Activated gamma-delta T cell (primary cell): Measurements from ENCODE around the gene MANSC4.

Experiments used
- DNase-seq: peaks from one replicate; lab custom pipeline; 2025; lab: John Stamatoyannopoulos, UW
- total RNA-seq, 2 donors: gene quantifications; one replicate each; lab custom pipeline; 2026; lab: John Stamatoyannopoulos, UW

Gene MANSC4
- 0 to 0.22 reads per million in 2 donors for total RNA-seq

DNA sequence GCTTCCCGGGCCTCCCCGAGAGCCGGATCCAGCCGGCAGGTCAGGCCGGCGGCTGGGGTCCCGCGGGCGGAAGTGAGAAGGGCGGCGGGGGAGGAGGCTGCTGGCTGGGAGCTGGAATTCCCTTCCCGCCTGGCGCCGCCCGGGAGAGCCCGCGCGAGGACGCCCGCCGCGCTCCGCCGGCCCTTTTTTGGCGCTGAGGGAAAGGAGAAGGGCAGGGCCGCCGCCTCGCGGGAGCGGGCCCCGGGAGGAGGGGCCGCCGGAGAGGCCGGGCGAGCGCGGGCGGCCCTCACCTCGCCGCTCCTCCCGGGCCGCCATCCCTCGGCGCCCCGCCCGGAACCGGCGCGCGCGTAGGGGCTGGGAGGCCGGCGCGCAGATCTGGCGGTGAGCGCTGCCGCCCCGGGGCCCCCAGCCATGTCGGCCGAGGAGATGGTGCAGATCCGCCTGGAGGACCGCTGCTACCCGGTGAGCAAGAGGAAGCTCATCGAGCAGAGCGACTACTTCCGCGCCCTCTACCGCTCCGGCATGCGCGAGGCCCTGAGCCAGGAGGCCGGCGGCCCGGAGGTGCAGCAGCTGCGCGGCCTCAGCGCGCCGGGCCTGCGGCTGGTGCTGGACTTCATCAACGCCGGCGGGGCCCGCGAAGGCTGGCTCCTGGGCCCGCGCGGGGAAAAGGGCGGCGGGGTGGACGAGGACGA lies at the start of gene MANSC4, which contains the start of gene KLHL42:
MANSC4 (minus strand) TSS at position 317 of the 692 bp plus-strand sequence. CDS start 8,960 bp downstream, outside the sequence.
KLHL42 (plus strand) TSS at position 314 of the 692 bp plus-strand sequence; CDS start at position 412, 98 bp downstream.
- DNase-seq: peak; percentile 35

GRCh38 chr12:27828196-27828595 lies 48.2 kb upstream of the MANSC4 start:
- no peak for DNase-seq

- no peak for DNase-seq
These were observed 46.0 kb upstream of the MANSC4 start for GRCh38 chr12:27826076-27826475.

DNA sequence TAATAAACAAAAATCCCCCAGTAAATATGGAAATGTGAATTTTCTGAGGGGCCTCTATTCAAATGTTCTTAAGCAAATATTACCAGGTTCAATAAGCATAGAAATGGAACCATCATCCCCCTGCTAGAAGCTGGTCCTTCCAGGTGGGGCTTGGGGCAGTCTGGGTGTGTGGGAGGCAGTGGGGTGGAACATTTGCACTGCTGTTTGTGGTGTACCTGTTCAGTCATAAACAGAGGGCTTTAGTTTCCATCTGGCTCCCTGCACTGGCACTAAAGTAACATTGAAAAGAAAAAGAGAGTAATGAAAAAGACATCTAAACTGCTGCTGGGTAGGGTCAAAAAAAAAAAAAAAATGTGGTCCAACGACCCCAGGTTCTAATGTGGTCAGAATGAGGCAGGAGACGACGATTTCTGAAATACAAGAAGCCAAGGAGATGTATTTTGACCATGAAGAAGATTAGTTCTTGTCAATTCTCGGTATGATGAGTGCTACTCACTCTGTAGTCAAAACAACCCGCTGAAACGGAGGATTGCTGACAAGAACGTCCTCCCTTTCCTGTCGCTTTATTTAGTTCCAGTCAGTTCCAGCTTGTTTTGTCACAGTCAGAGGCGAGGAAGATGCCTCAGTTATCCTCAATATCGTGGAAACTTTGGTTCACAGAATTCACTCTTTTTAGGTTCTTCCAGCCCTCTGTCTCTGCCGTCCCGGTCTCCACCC lies 44.2 kb upstream of the MANSC4 start:
- DNase-seq: no peak

DNA sequence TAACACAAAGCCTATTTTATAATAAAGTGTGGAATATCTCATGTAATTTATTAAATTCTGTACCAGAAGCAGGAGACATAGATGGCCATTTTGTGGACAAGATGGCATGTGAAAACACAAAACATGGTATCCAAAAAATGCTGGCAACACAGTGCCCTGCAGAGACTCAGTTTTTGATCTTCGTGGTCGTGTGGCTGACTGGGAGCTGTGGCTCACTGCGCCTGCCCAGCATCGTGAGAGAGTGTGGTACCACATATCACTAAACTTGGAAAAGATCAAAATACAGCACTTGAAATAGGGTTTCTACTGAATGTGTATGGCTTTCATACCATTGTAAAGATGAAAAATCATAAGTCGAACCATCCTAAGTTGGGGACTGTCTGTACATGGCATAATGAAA lies 43.0 kb upstream of the MANSC4 start:
- DNase-seq: no peak

- DNase-seq: no peak
These were observed 42.2 kb upstream of the MANSC4 start for GRCh38 chr12:27822076-27822712.

- DNase-seq: no peak
These were observed 41.4 kb upstream of the MANSC4 start for GRCh38 chr12:27821259-27821973.

- DNase-seq: no peak
These were observed 40.5 kb upstream of the MANSC4 start for GRCh38 chr12:27820564-27820963.

GRCh38 chr12:27818401-27818918 lies 38.4 kb upstream of the MANSC4 start:
- DNase-seq: no peak

DNA sequence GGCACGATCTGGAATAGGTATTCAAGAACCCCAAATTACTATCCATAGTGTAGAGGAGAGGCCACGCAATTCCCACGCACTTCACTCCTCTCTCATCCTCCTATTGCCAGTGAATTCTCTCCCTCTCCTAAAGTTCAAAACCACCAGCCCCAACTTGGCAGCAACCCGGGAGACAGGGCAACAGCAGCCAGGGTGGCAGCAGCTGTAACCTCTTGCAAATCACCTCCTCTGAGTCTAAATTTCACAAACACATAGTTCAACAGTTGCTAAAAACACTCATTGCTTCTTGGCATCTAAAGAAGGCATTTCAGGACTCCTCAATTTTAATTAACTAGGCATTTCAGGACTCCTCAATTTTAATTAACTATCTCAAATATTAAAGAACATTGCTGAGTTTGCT lies 37.7 kb upstream of the MANSC4 start:
- DNase-seq: no peak

DNA sequence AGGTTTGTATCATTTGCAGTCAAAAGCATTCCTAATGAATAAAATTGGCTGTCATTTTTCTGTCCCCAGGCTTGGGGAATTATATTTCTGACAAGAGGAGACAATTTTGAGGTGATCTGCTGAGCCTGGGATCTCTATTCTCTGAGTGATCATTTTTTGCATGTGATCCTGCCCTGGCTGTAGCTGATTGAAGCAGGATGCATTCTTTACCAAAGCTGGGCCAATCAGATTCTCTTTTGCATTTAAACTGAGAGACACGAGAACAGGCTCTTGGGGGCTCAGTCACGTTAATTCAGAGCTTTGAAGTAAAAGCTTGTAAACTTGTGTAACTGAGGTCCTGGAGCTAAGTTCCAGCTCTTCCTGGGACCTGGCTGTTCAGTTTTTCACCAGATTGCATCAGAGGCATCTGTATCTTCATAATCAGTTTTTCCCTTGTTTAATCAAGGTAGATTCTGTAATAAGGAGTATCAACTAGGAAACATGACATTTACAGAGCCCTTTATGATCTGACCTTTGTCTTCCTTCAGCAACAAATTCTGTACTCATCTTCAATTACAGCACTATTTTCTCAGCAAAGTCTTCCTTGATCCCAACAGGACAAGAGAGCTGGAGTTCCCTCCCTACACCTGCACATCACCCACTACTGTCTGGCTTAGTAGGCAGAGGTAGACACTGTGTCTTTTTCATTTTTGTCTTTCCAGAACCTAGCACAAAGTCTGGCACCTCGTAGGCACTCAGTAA lies 35.0 kb upstream of the MANSC4 start:
- DNase-seq: no peak

DNA sequence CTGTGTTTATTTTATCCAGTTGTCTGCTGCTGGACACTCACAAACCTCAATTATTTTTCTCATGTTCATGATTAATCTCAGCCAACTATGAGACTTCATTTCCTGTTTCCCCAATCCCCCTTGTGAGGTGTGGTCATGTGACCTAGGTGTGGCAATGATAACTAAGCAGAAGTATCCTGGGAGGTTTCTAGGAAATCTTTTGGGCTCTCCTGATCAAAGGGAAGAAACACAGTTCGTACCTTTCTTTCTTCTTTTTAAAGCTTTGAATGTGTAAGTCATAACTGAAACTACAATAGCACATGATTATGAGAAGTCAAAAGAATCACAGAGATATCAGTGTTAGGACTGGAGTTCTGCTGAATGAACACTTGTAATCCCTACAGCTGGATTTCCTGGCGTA lies 34.4 kb upstream of the MANSC4 start:
- no peak for DNase-seq

DNA sequence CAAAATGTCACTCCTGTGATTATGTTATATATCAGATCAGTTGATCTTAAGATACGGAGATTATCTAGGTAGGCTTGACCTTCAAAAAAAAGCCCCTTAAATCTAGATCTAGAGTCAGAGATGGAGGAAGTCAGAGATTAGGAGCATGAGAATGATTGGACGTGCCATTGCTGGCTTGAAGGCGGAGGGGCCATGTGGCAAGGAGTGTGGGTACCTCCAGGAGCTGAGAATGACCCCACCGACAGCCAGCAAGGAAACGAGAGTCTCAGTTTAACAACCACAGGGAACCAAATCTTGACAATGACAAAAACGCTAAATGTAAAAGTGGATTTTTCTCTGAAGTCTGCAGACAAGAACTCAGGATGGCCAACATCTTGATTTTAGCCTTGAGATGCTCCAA lies 32.5 kb upstream of the MANSC4 start:
- no peak for DNase-seq

DNA sequence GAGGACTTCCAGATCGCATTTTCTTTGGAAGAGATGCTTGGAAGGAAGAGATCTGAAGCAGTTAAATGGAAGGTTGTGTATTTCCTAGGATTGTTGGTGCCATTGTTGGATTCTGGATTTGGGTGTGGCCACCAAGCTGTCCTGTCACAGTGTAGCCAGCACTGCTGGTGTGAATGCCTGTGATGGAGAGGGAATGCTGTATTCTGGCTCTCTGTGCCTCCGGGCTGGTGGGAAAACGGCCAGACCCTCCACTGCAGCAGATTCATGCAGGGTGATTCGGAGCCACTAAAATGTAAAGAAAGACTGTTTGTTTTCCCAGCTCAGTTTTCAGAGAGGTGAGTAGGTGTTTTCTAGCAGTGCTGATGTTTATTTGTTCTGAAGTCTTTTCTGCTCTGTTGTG lies 30.7 kb upstream of the MANSC4 start:
- DNase-seq: no peak

GRCh38 chr12:27808841-27809240 lies 28.8 kb upstream of the MANSC4 start:
- no peak for DNase-seq

GRCh38 chr12:27807063-27807703 lies 27.1 kb upstream of the MANSC4 start:
- no peak for DNase-seq

GRCh38 chr12:27806259-27806658 lies 26.2 kb upstream of the MANSC4 start:
- no peak for DNase-seq

DNA sequence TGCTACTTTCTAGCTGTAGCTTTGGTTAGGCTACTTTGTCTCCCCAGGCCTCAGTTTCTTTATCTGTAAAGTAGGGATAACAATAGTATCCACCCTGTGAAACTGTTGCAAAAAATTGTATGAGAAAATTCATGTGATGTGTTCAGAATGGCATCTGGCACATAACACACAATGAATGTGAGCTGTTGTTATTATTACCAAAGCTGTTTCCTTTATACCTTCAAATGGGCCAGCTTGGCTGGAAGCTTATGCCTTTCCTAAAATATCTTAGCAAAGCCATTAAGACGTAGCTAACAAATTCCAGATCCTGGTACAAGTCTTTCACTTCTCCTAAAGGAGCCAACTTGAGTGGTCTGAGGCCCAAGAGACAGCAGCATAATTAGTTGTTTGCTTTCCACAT lies 25.2 kb upstream of the MANSC4 start:
- DNase-seq: no peak

DNA sequence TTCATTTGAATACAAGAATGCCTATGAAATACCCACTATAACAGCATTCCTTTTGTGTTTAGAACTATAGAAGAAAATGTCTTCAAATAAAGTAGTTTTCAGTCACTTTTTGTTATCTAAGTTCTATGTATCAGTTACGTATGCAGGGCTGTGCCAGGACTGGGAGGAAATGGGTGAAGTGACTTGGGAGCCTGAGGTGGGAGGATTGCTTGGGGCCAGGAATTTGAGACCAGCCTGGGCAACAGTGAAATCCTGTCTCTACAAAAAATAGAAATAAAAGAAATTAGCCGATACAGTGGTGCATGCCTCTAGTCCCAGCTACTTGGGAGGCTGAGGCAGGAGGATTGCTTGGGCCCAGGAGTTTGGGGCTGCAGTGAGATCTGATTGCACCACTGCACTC lies 22.9 kb upstream of the MANSC4 start:
- DNase-seq: no peak

DNA sequence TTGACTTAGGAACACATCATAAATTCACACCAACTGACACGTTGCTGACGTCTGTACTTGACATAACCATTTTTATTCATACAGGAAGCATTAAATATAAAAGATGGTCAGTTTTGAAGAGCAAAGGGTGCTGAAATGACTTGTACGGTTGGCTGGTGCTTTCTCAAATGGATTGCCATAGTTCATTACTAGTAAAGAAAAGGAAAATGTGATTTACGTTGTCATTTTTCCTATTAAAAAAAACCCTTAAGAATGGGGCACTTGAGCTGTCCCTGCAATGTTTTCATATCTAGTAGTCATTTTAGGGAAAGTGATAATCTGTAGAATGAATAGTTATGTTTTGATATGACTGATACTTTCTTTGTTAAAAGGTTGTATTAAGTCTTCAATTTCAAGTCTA lies 22.5 kb upstream of the MANSC4 start:
- DNase-seq: no peak

GRCh38 chr12:27801630-27802029 lies 21.6 kb upstream of the MANSC4 start:
- no peak for DNase-seq
